GM12892 (cell line): ENCODE results near the gene CYTH2.

Source experiments
- POLR2A ChIP-seq: IDR thresholded peaks from 2 replicates; pipeline ENCODE4 v1.6.1; 2011; ENCODE audit warnings: low read depth, low read length, control low read depth
- POLR2AphosphoS5 ChIP-seq: IDR thresholded peaks from 2 replicates; pipeline ENCODE4 v1.6.1; 2011; ENCODE audit warnings: low read depth, low read length, control low read depth

DNA sequence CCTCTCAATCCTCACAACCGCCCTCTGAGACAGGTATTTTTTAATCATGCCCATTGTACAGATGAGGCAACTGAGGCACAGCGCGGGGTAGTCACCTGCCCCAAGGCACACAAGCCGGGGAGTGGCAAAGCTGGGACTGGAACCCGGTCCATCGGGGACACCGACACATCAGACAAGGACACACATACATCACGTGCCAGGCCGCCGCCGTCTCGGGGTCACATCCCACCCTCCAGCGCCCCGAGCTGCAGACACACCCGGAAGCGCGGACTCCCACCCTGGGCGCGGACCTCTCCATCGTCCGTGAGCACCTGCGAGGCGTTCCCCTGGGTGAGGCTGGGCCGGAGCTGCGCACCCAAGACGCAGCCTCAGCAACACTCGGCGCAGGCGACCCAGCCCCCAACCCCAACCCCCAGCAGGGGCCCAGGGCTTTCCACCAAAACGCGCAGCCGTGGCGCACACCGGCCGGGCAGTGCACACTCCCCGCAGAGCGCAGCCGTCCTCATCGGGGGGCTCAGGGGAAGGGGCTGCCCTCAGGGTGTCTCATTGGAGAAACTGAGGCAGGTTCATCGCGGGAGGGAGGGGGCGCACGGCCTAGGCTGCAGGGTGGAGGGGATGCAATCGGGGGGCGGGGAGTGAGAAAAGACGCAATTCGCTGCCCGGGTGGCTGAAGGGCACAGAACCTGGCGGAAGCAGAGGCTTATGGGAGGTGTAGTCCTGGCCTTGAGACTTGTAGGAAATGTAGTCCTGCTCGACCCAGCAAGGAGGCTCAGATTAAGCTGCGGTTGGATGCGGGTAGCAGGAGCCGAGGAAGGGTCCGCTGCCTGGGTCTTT is 44.3 kb downstream of the CYTH2 start:
- no peak for TF ChIP-seq POLR2AphosphoS5
- no peak for TF ChIP-seq POLR2A
